Osteocyte (in vitro differentiated cells): ENCODE data around the gene MPZL3. TPM values are rescaled to one million over a fixed set of nuclear protein-coding genes. Genes with fewer than 3 reads are reported as not detected.

Experiments
- DNase-seq: peaks from one replicate; pipeline ENCODE4 v3.0.0; 2021; ENCODE audit warnings: mixed read lengths; ENCODE audit not compliant: unreplicated experiment; ENCODE audit errors: extremely low spot score
- H3K27ac Mint-ChIP-seq: one replicate; pipeline ENCODE4 v1.8.0; 2021; ENCODE audit warnings: mild to moderate bottlenecking, mixed read lengths; ENCODE audit not compliant: unreplicated experiment
- H3K27me3 Mint-ChIP-seq: one replicate; pipeline ENCODE4 v1.8.0; 2021; ENCODE audit warnings: mixed read lengths; ENCODE audit not compliant: unreplicated experiment
- H3K36me3 Mint-ChIP-seq: one replicate; pipeline ENCODE4 v1.8.0; 2021; ENCODE audit warnings: mixed read lengths; ENCODE audit not compliant: unreplicated experiment
- H3K4me1 Mint-ChIP-seq: one replicate; pipeline ENCODE4 v1.8.0; 2021; ENCODE audit warnings: mixed read lengths; ENCODE audit not compliant: unreplicated experiment
- H3K4me3 Mint-ChIP-seq: one replicate; pipeline ENCODE4 v1.8.0; 2021; ENCODE audit warnings: mild to moderate bottlenecking, moderate library complexity, mixed read lengths; ENCODE audit not compliant: unreplicated experiment
- H3K9me3 Mint-ChIP-seq: one replicate; pipeline ENCODE4 v1.8.0; 2021; ENCODE audit warnings: mixed read lengths; ENCODE audit not compliant: unreplicated experiment
- long read RNA-seq: library from polyadenylated mRNA; unstranded; transcript quantifications from one replicate; pipeline ENCODE4 v2.0.0, GENCODE V29; 2021
- total RNA-seq: library from RNA; stranded (reverse); gene quantifications from 2 replicates; pipeline ENCODE4 v1.2.1, GENCODE V29; 2021
- TF ChIP-seq, protein P1 (sequence below): fragments of 200-600 bp; sonication (generic); IDR thresholded peaks from 2 replicates; pipeline ENCODE4 v1.5.0; 2021; ENCODE audit warnings: antibody characterized with exemption, mild to moderate bottlenecking, moderate library complexity

The MPZL3 gene, protein sequence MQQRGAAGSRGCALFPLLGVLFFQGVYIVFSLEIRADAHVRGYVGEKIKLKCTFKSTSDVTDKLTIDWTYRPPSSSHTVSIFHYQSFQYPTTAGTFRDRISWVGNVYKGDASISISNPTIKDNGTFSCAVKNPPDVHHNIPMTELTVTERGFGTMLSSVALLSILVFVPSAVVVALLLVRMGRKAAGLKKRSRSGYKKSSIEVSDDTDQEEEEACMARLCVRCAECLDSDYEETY
- total RNA-seq, result 0.37 and 0.40 TPM in 2 replicates
- long read RNA-seq, result 0 reads

- Mint-ChIP-seq H3K27me3 (peaks cover 44% of the 10 kb centered on the region), H3K9me3 (peaks cover 8% of the 10 kb centered on the region), H3K36me3 (peaks cover 6% of the 10 kb centered on the region), H3K4me3 (peak within 1 kb of the TSS; percentile 84), H3K4me1 (peaks cover 9% of the 10 kb centered on the region), H3K27ac (peak within 1 kb of the TSS; percentile 79)
- TF ChIP-seq, protein P1, sequence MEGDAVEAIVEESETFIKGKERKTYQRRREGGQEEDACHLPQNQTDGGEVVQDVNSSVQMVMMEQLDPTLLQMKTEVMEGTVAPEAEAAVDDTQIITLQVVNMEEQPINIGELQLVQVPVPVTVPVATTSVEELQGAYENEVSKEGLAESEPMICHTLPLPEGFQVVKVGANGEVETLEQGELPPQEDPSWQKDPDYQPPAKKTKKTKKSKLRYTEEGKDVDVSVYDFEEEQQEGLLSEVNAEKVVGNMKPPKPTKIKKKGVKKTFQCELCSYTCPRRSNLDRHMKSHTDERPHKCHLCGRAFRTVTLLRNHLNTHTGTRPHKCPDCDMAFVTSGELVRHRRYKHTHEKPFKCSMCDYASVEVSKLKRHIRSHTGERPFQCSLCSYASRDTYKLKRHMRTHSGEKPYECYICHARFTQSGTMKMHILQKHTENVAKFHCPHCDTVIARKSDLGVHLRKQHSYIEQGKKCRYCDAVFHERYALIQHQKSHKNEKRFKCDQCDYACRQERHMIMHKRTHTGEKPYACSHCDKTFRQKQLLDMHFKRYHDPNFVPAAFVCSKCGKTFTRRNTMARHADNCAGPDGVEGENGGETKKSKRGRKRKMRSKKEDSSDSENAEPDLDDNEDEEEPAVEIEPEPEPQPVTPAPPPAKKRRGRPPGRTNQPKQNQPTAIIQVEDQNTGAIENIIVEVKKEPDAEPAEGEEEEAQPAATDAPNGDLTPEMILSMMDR, result no peak
- no peak for DNase-seq
These were observed at the start of gene MPZL3 for GRCh38 chr11:118251858-118252652. Gene MPZL3 (minus strand): TSS chr11:118252365. CDS start chr11:118252294, 71 bp downstream.

GRCh38 chr11:118301600-118302195 lies 49.5 kb upstream of the MPZL3 start:
- no peak overlapping the region for H3K4me3 Mint-ChIP-seq
- H3K27me3 Mint-ChIP-seq, result peaks cover 34% of the 10 kb centered on the region
- DNase-seq, result no peak
- H3K9me3 Mint-ChIP-seq, result no peaks in the 10 kb centered on the region
- no peaks in the 10 kb centered on the region for H3K36me3 Mint-ChIP-seq
- TF ChIP-seq, protein P1, result no peak
- H3K4me1 Mint-ChIP-seq, result no peaks in the 10 kb centered on the region
- H3K27ac Mint-ChIP-seq, result no peak overlapping the region

- H3K4me3 Mint-ChIP-seq, result no peak overlapping the region
- no peaks in the 10 kb centered on the region for H3K9me3 Mint-ChIP-seq
- no peaks in the 10 kb centered on the region for H3K36me3 Mint-ChIP-seq
- DNase-seq, result no peak
- peaks cover 26% of the 10 kb centered on the region for H3K27me3 Mint-ChIP-seq
- H3K27ac Mint-ChIP-seq, result no peak overlapping the region
- TF ChIP-seq, protein P1, result peak; percentile 43
- no peaks in the 10 kb centered on the region for H3K4me1 Mint-ChIP-seq
These were observed 43.8 kb upstream of the MPZL3 start for GRCh38 chr11:118295815-118296454.

GRCh38 chr11:118295199-118295598 lies 43.0 kb upstream of the MPZL3 start:
- no peak overlapping the region for H3K27ac Mint-ChIP-seq
- no peaks in the 10 kb centered on the region for H3K36me3 Mint-ChIP-seq
- H3K27me3 Mint-ChIP-seq, result peaks cover 29% of the 10 kb centered on the region
- no peaks in the 10 kb centered on the region for H3K9me3 Mint-ChIP-seq
- H3K4me3 Mint-ChIP-seq, result no peak overlapping the region
- TF ChIP-seq, protein P1, result no peak
- DNase-seq, result no peak
- no peaks in the 10 kb centered on the region for H3K4me1 Mint-ChIP-seq
